Common myeloid progenitor, CD34-positive (primary cell): ENCODE measurements around the gene AZI2.

ENCODE experiments used
- CTCF ChIA-PET: fragments of 350-600 bp; sonication (Branson Sonifier 250); formaldehyde crosslinking; loops from one replicate; lab custom pipeline; 2021; ENCODE audit warnings: antibody characterized with exemption; lab: Charles Lee
- POLR2A ChIA-PET: fragments of 350-600 bp; sonication (Branson Sonifier 250); formaldehyde crosslinking; loops from one replicate; lab custom pipeline; 2021; ENCODE audit warnings: antibody characterized with exemption; lab: Charles Lee
- DNase-seq, 3 donors: peaks; one replicate each; pipeline versions ENCODE4 v3.0.0 to v3.0.0-alpha.2; 2013
- H3K27ac ChIP-seq, 2 experiments: 1 replicate in 1 of 2; 2 replicates in 1 of 2; pipeline ENCODE4 v1.7.0; 2013; ENCODE audit warnings: inconsistent platforms in 2 of 2, low read length in 2 of 2, mild to moderate bottlenecking in 2 of 2, low read depth in 1 of 2, moderate library complexity in 1 of 2; ENCODE audit not compliant: severe bottlenecking in 2 of 2, insufficient read depth in 1 of 2, poor library complexity in 1 of 2
- H3K27me3 ChIP-seq, 5 experiments: replicated peaks in 2 of 5; 1 replicate in 3 of 5; 2 replicates in 2 of 5; pipeline versions ENCODE4 v1.6.1 to v1.7.0; 2013; ENCODE audit warnings: low read length in 4 of 5, mild to moderate bottlenecking in 2 of 5, moderate library complexity in 2 of 5, inconsistent platforms in 1 of 5; ENCODE audit not compliant: insufficient read depth in 5 of 5, control insufficient read depth in 4 of 5
- H3K36me3 ChIP-seq, 4 experiments: 1 replicate in 2 of 4; 2 replicates in 2 of 4; pipeline versions ENCODE4 v1.6.1 to v1.7.0; 2013; ENCODE audit warnings: low read length in 3 of 4, control low read depth in 1 of 4, mild to moderate bottlenecking in 1 of 4; ENCODE audit not compliant: control insufficient read depth in 4 of 4, insufficient read depth in 4 of 4
- H3K4me1 ChIP-seq, 4 experiments: 1 replicate in 3 of 4; 2 replicates in 1 of 4; pipeline versions ENCODE4 v1.6.1 to v1.7.1; 2013; ENCODE audit warnings: low read length in 3 of 4, mild to moderate bottlenecking in 3 of 4, control low read depth in 1 of 4, inconsistent platforms in 1 of 4, moderate library complexity in 1 of 4; ENCODE audit not compliant: control insufficient read depth in 4 of 4, insufficient read depth in 4 of 4; ENCODE audit errors: control extremely low read depth in 1 of 4
- H3K4me3 ChIP-seq, 7 experiments: 1 replicate in 4 of 7; 2 replicates in 3 of 7; pipeline versions ENCODE4 v1.5.1 to v1.7.0; 2013; ENCODE audit warnings: mild to moderate bottlenecking in 7 of 7, low read length in 6 of 7, moderate library complexity in 6 of 7, inconsistent platforms in 2 of 7, low read depth in 2 of 7, control low read depth in 1 of 7; ENCODE audit not compliant: insufficient read depth in 4 of 7, control insufficient read depth in 1 of 7; ENCODE audit errors: extremely low read depth in 1 of 7
- H3K9me3 ChIP-seq, 5 experiments: 1 replicate in 4 of 5; 2 replicates in 1 of 5; pipeline versions ENCODE4 v1.6.1 to v1.7.1; 2013; ENCODE audit warnings: low read length in 4 of 5, mild to moderate bottlenecking in 2 of 5, inconsistent platforms in 1 of 5, low read depth in 1 of 5, moderate library complexity in 1 of 5; ENCODE audit not compliant: control insufficient read depth in 4 of 5, insufficient read depth in 2 of 5; ENCODE audit errors: control extremely low read depth in 1 of 5
- WGBS: methylation state at CpG from one replicate; pipeline ENCODE4 v1.1.5; 2013; ENCODE audit not compliant: insufficient coverage; 5-methylcytosine and 5-hydroxymethylcytosine counted together

AZI2 gene

DNA sequence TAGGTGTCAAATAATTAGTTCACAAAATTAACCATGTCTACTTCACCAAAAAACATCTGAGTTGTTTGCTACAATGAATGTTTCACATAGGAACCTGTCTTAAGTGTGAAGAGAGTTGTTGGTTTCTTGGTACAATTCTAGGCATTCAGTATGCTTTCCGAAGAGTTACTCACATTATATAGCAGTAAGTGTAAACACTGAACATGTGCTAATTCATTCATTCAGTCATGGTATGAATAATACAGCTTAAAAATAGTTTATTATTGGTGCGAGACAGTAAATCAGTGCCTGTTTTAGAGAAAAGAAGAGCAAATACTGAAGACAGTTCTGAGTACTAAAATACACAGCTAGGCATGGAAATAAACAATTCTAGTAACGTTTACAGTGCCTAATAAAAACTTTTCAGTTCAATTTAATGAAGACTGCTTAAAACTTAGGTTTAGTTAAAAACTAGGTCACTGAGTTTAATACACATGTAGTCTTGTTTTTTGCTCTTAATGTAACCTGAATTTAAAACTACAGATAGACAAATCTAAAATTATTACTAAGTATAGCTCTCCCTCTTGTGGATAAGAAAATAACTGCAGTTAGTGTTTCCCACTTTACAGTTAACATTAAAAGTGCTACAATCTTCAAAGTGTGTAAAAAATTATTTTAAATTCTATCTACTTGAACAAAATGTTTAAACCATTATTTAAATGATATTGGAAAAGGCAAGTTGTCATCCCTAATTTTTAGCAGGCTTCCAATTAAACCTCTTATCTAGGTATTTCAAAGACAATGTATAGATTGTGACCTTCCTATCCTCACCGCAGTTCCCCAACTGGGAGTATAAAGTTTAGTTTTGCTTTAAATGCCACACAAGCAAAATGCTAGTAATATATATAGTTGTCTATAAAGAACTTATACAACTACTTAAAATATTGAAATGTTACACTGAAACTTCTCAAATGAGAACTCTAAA is 20.2 kb downstream of the AZI2 start:
- Histone ChIP-seq H3K9me3 (no peaks in the 10 kb centered on the region), H3K36me3 (peaks cover 6 to 23% (median 16%) of the 10 kb centered on the region in 4 experiments), H3K27me3 (no peaks in the 10 kb centered on the region), H3K27ac (no peak overlapping the region), H3K4me3 (no peak overlapping the region), H3K4me1 (no peaks in the 10 kb centered on the region)
- DNase-seq = peak in 2 of 3 donors; percentile 56 to 63
- ChIA-PET POLR2A (interaction anchor here (1.9 kb wide), 1 partner anchor 21 kb away, joined by 4 read pairs; the partner anchor contains the start of genes AZI2 and ZCWPW2), CTCF (interaction anchor here (0.6 to 4.7 kb wide), 21 partner anchors 8 to 622 kb away, joined by 3 to 46 read pairs (median 4); partner anchors contain the start of genes AZI2, EOMES and ZCWPW2)
- WGBS = no CpG with 5 or more reads among the region's 4 CpGs

DNA sequence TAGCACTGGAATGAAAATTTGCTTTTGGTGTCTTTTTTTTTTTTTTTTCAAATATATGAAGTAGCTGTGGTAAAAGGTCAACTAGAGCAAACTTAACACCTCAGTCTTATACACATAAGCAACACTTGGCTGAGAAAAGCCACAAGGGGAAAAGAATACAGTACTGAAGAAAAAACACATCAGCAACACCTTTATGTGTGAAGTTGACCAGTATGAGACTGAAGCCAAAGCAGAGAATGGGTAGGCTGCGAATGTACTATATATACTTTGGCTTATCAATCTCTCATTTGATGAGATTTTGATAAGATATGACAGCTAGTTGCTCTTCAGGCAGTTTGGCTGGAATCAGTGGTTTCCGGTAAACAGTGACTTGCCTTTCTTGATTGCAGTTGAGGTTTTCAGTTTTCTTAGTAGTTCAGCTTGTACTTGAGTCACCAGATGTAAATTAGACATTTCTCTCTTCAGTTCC is 22.1 kb downstream of the AZI2 start:
- H3K4me3 ChIP-seq = no peak overlapping the region
- H3K9me3 ChIP-seq = no peaks in the 10 kb centered on the region
- 33% methylated on average over 1 of the region's 2 CpGs for WGBS

DNA sequence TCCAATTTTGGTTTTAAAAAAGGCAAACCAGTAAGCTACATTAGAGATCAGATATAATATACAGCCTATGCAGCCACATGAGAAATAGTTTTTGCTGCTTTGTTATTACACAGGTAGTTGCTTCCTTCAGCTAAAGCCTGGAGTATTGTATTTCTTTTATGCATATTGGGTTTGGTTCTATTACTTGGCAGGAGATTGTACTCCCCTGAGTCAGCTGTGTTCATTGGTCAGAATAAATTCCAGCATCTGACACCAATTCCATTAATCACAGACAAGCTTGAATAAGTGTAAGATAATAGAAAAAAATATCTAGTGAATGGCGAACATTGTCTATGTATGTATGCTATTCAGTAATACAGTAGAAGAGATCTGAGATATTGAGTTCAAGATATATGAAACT is 26.2 kb downstream of the AZI2 start:
- WGBS = 100% methylated on average over 1 of the region's 1 CpG
- H3K27me3 ChIP-seq = no peaks in the 10 kb centered on the region
- CTCF ChIA-PET = interaction anchor here (1.0 to 2.0 kb wide), 5 partner anchors 9 to 641 kb away, joined by 3 to 9 read pairs (median 5); no protein-coding TSS in a partner anchor
- no peaks in the 10 kb centered on the region for H3K4me1 ChIP-seq
- POLR2A ChIA-PET = no interaction called here
- H3K27ac ChIP-seq = no peak overlapping the region
- no peaks in the 10 kb centered on the region for H3K9me3 ChIP-seq
- no peak overlapping the region for H3K4me3 ChIP-seq
- H3K36me3 ChIP-seq = peaks cover 9 to 29% (median 25%) of the 10 kb centered on the region in 4 experiments
- no peak for DNase-seq

More for the DNA sequence above, 22.1 kb downstream of the AZI2 start:
- Histone ChIP-seq H3K36me3 (peaks cover 8 to 26% (median 16%) of the 10 kb centered on the region in 4 experiments), H3K27ac (no peak overlapping the region), H3K27me3 (no peaks in the 10 kb centered on the region), H3K4me1 (no peaks in the 10 kb centered on the region)
- ChIA-PET POLR2A (interaction anchor here (0.5 kb wide), 1 partner anchor 673 kb away, joined by 5 read pairs; no protein-coding TSS in a partner anchor), CTCF (interaction anchor here (1.0 to 4.7 kb wide), 12 partner anchors 9 to 617 kb away, joined by 3 to 46 read pairs (median 6); partner anchors contain the start of genes AZI2, EOMES and ZCWPW2)
- peak in 2 of 3 donors; percentile 59 to 72 for DNase-seq

GRCh38 chr3:28320981-28321380 is 27.6 kb downstream of the AZI2 start:
- ChIA-PET POLR2A (no interaction called here), CTCF (interaction anchor here (1.2 to 2.0 kb wide), 7 partner anchors 11 to 639 kb away, joined by 3 to 5 read pairs (median 4); partner anchors contain the start of genes AZI2 and ZCWPW2)
- Histone ChIP-seq H3K4me1 (no peaks in the 10 kb centered on the region), H3K27ac (no peak overlapping the region), H3K36me3 (peaks cover 9 to 27% (median 23%) of the 10 kb centered on the region in 4 experiments), H3K4me3 (no peak overlapping the region), H3K9me3 (no peaks in the 10 kb centered on the region), H3K27me3 (no peaks in the 10 kb centered on the region)
- DNase-seq = no peak

DNA sequence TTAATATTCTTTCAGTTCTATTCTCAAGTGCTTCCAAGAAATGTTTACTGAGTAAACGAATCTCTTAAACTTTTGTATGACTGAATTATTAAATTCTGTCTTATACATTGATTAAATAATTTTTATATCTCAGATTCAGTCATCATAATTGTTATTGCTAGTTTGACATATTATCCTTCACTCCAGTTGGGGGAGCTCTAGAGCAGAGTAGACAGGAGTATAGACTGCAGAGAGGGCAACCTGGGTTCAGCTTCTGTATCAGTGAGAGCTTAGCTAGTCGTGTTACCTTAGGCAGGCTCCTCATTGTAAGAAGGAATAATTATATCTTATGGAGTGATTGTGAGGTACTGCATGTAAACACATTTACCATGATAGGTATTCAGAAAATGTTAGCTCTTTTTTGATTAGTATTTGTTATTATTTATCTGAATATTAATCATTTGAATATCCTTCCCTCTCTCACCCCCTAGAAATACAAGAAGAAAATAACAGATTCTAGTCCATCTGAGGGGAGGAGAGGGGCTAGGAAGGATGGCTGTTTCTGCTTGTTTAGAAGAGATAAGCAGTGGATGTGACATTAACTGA is 31.1 kb downstream of the AZI2 start:
- Histone ChIP-seq H3K27me3 (no peaks in the 10 kb centered on the region), H3K9me3 (no peaks in the 10 kb centered on the region), H3K27ac (no peak overlapping the region), H3K4me1 (no peaks in the 10 kb centered on the region), H3K4me3 (no peak overlapping the region), H3K36me3 (peaks cover 2 to 19% (median 9%) of the 10 kb centered on the region in 4 experiments)
- ChIA-PET POLR2A (no interaction called here), CTCF (interaction anchor here (0.7 to 1.2 kb wide), 9 partner anchors 9 to 605 kb away, joined by 3 to 5 read pairs (median 3); no protein-coding TSS in a partner anchor)
- peak; percentile 38 to 72 (median 63) for DNase-seq
- WGBS = no CpG with 5 or more reads among the region's 2 CpGs

GRCh38 chr3:28316226-28316625 is 32.4 kb downstream of the AZI2 start:
- Histone ChIP-seq H3K27me3 (no peaks in the 10 kb centered on the region), H3K36me3 (peaks cover 2 to 19% (median 9%) of the 10 kb centered on the region in 4 experiments), H3K4me3 (no peak overlapping the region), H3K27ac (no peak overlapping the region), H3K4me1 (no peaks in the 10 kb centered on the region), H3K9me3 (no peaks in the 10 kb centered on the region)
- no CpG with 5 or more reads among the region's 2 CpGs for WGBS
- POLR2A ChIA-PET = no interaction called here
- no peak for DNase-seq
- CTCF ChIA-PET = no interaction called here
